DOHH2 (cell line): ENCODE results near the gene SS18L1.

Experiments
- H3F3A ChIP-seq: fragments of 200-600 bp; sonication (generic), shearing (Covaris generic); 2 replicates; pipeline ENCODE4 v1.6.0; 2016; ENCODE audit warnings: antibody characterized with exemption, mild to moderate bottlenecking; ENCODE audit not compliant: control insufficient read depth, insufficient read depth
- H3K27ac ChIP-seq: fragments of 200-600 bp; sonication (generic); 2 replicates; pipeline ENCODE4 v1.5.1; 2014; ENCODE audit warnings: low read depth, mild to moderate bottlenecking, low read length, moderate library complexity
- H3K27me3 ChIP-seq: fragments of 200-600 bp; sonication (generic); 2 replicates; pipeline ENCODE4 v1.6.1; 2014; ENCODE audit warnings: mild to moderate bottlenecking, low read length, mixed read lengths; ENCODE audit not compliant: control insufficient read depth
- H3K36me3 ChIP-seq: fragments of 200-600 bp; sonication (generic); 2 replicates; pipeline ENCODE4 v1.6.1; 2014; ENCODE audit warnings: mild to moderate bottlenecking, low read length, moderate library complexity, mixed read lengths; ENCODE audit not compliant: control insufficient read depth
- H3K4me1 ChIP-seq: fragments of 200-600 bp; sonication (generic); 2 replicates; pipeline ENCODE4 v1.6.1; 2014; ENCODE audit warnings: mild to moderate bottlenecking, low read length, mixed read lengths; ENCODE audit not compliant: control insufficient read depth
- H3K4me2 ChIP-seq: fragments of 200-600 bp; sonication (generic); 2 replicates; pipeline ENCODE4 v1.6.0; 2014; ENCODE audit warnings: mild to moderate bottlenecking, low read length, moderate library complexity
- H3K4me3 ChIP-seq: fragments of 200-600 bp; sonication (generic); 2 replicates; pipeline ENCODE4 v1.5.1; 2014; ENCODE audit warnings: mild to moderate bottlenecking, low read length, mixed read lengths
- H3K79me2 ChIP-seq: fragments of 200-600 bp; sonication (generic); 2 replicates; pipeline ENCODE4 v1.6.1; 2014; ENCODE audit warnings: mild to moderate bottlenecking, low read length, mixed read lengths; ENCODE audit not compliant: control insufficient read depth
- H3K9me2 ChIP-seq: fragments of 200-600 bp; sonication (generic); replicated peaks from 2 replicates; pipeline ENCODE4 v1.6.1; 2014; ENCODE audit warnings: mild to moderate bottlenecking, low read length, mixed read lengths; ENCODE audit not compliant: control insufficient read depth
- H3K9me3 ChIP-seq: fragments of 200-600 bp; sonication (generic); 2 replicates; pipeline ENCODE4 v1.6.1; 2014; ENCODE audit warnings: antibody characterized with exemption, low read length, mixed read lengths; ENCODE audit not compliant: control insufficient read depth, insufficient read depth
- H4K20me1 ChIP-seq: fragments of 200-600 bp; sonication (generic); 2 replicates; pipeline ENCODE4 v1.6.0; 2014; ENCODE audit warnings: low read depth, mild to moderate bottlenecking, antibody characterized with exemption, low read length, moderate library complexity; ENCODE audit not compliant: control insufficient read depth, insufficient read depth
- CTCF ChIP-seq: fragments of 200-600 bp; sonication (generic); IDR thresholded peaks from one replicate; pipeline ENCODE4 v1.5.1; 2014; ENCODE audit warnings: antibody characterized with exemption, mild to moderate bottlenecking, low read depth, low read length; ENCODE audit not compliant: poor library complexity, severe bottlenecking
- EZH2phosphoT487 ChIP-seq: fragments of 200-600 bp; sonication (generic); IDR thresholded peaks from 2 replicates; pipeline ENCODE4 v1.6.1; 2017; ENCODE audit warnings: borderline replicate concordance, mild to moderate bottlenecking, antibody characterized with exemption, low read length, moderate library complexity, mixed read lengths

Gene SS18L1

GRCh38 chr20:62119591-62120364 lies 23.8 kb upstream of the SS18L1 start:
- H3K4me1 ChIP-seq: peaks cover 28% of the 10 kb centered on the region
- H3K9me2 ChIP-seq: no peaks in the 10 kb centered on the region
- peaks cover 23% of the 10 kb centered on the region for H3K79me2 ChIP-seq
- no peaks in the 10 kb centered on the region for H3K27me3 ChIP-seq
- peaks cover 16% of the 10 kb centered on the region for H3K36me3 ChIP-seq
- H4K20me1 ChIP-seq: peaks cover 14% of the 10 kb centered on the region
- H3K4me2 ChIP-seq: no peak overlapping the region
- H3K4me3 ChIP-seq: no peak overlapping the region
- H3K9me3 ChIP-seq: no peaks in the 10 kb centered on the region
- H3F3A ChIP-seq: 0 out of 2 replicates have a peak, but pooled peaks cover 8% of the 10 kb centered on the region
- no peak overlapping the region for H3K27ac ChIP-seq
- no peak for TF ChIP-seq EZH2phosphoT487
- no peak for TF ChIP-seq CTCF

- Histone ChIP-seq H3K9me2 (no peaks in the 10 kb centered on the region), H3K79me2 (peaks cover 29% of the 10 kb centered on the region), H3K4me1 (peaks cover 28% of the 10 kb centered on the region), H3K9me3 (no peaks in the 10 kb centered on the region), H3K4me2 (peak overlapping the region; percentile 95; the same call in 1 of the 2 replicates), H3K27ac (no peak overlapping the region), H3K27me3 (no peaks in the 10 kb centered on the region), H3F3A (0 out of 2 replicates have a peak, but pooled peaks cover 8% of the 10 kb centered on the region), H4K20me1 (peaks cover 14% of the 10 kb centered on the region), H3K36me3 (peaks cover 22% of the 10 kb centered on the region), H3K4me3 (no peak overlapping the region)
- no peak for TF ChIP-seq CTCF
- no peak for TF ChIP-seq EZH2phosphoT487
These were observed 23.2 kb upstream of the SS18L1 start for GRCh38 chr20:62120365-62120762.

GRCh38 chr20:62120990-62121775 lies 22.4 kb upstream of the SS18L1 start:
- Histone ChIP-seq H3K79me2 (peaks cover 34% of the 10 kb centered on the region), H3K4me3 (peak overlapping the region; percentile 85)
- TF ChIP-seq EZH2phosphoT487 (no peak), CTCF (no peak)

More at GRCh38 chr20:62120990-62121775, 22.4 kb upstream of the SS18L1 start:
- Histone ChIP-seq H3F3A (0 out of 2 replicates have a peak, but pooled peaks cover 8% of the 10 kb centered on the region), H3K4me2 (peak overlapping the region; percentile 95), H3K4me1 (peaks cover 28% of the 10 kb centered on the region), H3K9me3 (no peaks in the 10 kb centered on the region), H3K27ac (peak overlapping the region; percentile 88), H3K9me2 (no peaks in the 10 kb centered on the region), H4K20me1 (peaks cover 14% of the 10 kb centered on the region), H3K36me3 (peaks cover 30% of the 10 kb centered on the region), H3K27me3 (no peaks in the 10 kb centered on the region)
